ENCODE data around the gene TBC1D22A. TPM values are rescaled to one million over a fixed set of nuclear protein-coding genes. Genes with fewer than 3 reads are reported as not detected.

TBC1D22A gene
- total RNA-seq, 2 experiments from 2014 or later = 22.3 to 43.9 TPM

GRCh38 chr22:47196881-47197772, 434.7 kb downstream of the TBC1D22A start:
- no peak overlapping the region for H3K4me3 ChIP-seq (ENCODE audit: low read depth, low read length, poor library complexity, severe bottlenecking)
- no peaks in the 10 kb centered on the region for H3K9me3 ChIP-seq (ENCODE audit: low read length)
- no peak overlapping the region for H3K4me2 ChIP-seq (ENCODE audit: low read length)
- H3K27ac ChIP-seq (ENCODE audit: low read depth, low read length, poor library complexity, severe bottlenecking) = no peak overlapping the region
- CTCF ChIA-PET (ENCODE audit: unreplicated experiment) = no interaction called here
- no peak for DNase-seq (ENCODE audit: low spot score)
- H3K79me2 ChIP-seq (ENCODE audit: insufficient read depth, low read depth, low read length) = no peaks in the 10 kb centered on the region
- no TSS peak for BruUV-seq (replicated peaks)
- no peaks in the 10 kb centered on the region for H3K4me1 ChIP-seq (ENCODE audit: insufficient read depth, low read length, poor library complexity, severe bottlenecking)
- no peaks in the 10 kb centered on the region for H3K9me2 ChIP-seq (ENCODE audit: insufficient read depth, low read length)
- H4K20me1 ChIP-seq (ENCODE audit: insufficient read depth, low read length) = no peaks in the 10 kb centered on the region
- intact Hi-C loops (cut with micrococcal nuclease; ENCODE audit: unreplicated experiment) = no loop called here
- TF ChIP-seq CTCF (conservative IDR thresholded peaks at IDR 0.05; ENCODE audit: low read length) (no peak), EZH2phosphoT487 (IDR thresholded peaks at IDR 0.05; ENCODE audit: borderline replicate concordance, low read depth, low read length) (no peak)
- POLR2A ChIA-PET = no interaction called here
- no peak overlapping the region for H2AFZ ChIP-seq (ENCODE audit: low read length)
- H3K36me3 ChIP-seq (ENCODE audit: insufficient read depth, low read length) = no peaks in the 10 kb centered on the region

- POLR2A ChIA-PET = no interaction called here
- Histone ChIP-seq H3K4me1 (ENCODE audit: insufficient read depth, low read length, poor library complexity, severe bottlenecking) (no peaks in the 10 kb centered on the region), H3K36me3 (ENCODE audit: insufficient read depth, low read length) (no peaks in the 10 kb centered on the region), H2AFZ (ENCODE audit: low read length) (no peak overlapping the region), H3K4me3 (ENCODE audit: low read depth, low read length, poor library complexity, severe bottlenecking) (no peak overlapping the region), H4K20me1 (ENCODE audit: insufficient read depth, low read length) (no peaks in the 10 kb centered on the region), H3K79me2 (ENCODE audit: insufficient read depth, low read depth, low read length) (no peaks in the 10 kb centered on the region), H3K9me2 (ENCODE audit: insufficient read depth, low read length) (no peaks in the 10 kb centered on the region), H3K27ac (ENCODE audit: low read depth, low read length, poor library complexity, severe bottlenecking) (no peak overlapping the region), H3K9me3 (ENCODE audit: low read length) (no peaks in the 10 kb centered on the region), H3K4me2 (ENCODE audit: low read length) (no peak overlapping the region)
- DNase-seq (ENCODE audit: low spot score) = no peak
- BruUV-seq (replicated peaks) = no TSS peak
- intact Hi-C loops (cut with micrococcal nuclease; ENCODE audit: unreplicated experiment) = no loop called here
- CTCF ChIA-PET (ENCODE audit: unreplicated experiment) = no interaction called here
- TF ChIP-seq EZH2phosphoT487 (IDR thresholded peaks at IDR 0.05; ENCODE audit: borderline replicate concordance, low read depth, low read length) (no peak), CTCF (conservative IDR thresholded peaks at IDR 0.05; ENCODE audit: low read length) (no peak)
These were observed 435.5 kb downstream of the TBC1D22A start for GRCh38 chr22:47197773-47198500.

All from OCI-LY7 (cell line).